SHP77 (cell line): ENCODE measurements around the gene CACNA2D2.

Source experiments
- DNase-seq, 2 experiments: peaks; one replicate each; lab custom pipeline; 2025; lab: John Stamatoyannopoulos, UW

CACNA2D2 gene

DNA sequence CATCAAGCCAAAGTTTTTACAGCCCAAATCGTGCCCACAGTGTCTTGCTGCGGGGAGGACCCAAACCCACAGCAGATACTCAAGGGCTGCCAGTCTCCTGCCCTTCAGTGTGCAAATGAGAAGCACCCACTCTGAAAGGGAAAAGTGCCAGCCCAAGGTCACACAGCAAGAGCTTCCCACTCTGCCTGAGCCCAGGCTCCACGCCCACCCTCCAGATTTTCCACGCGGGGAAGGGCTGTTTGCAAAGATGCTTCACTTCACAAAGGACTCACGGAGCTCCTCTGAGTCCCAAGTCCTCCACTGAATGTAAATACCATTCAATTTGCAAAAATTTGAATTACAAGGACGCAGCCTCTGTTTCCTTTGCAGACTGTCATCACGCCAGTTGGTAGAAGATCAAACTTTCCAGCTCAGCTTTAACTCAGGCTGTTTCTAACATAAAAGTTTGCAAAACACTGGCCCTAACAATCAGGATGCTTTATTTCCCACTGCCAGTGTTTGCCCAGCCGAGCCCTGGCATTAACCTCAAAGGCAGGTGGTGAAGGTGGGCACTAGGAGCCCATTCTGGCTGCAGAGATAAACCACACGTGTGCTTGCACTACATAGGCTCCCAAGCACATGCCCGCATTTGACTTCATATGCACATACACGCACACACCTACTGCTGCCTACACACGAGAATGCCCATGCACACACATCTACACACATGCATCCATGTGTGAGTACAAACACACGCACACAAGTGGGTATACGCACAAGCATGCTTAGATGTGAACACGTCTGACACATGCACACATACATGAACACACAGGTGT lies 7.6 kb downstream of the CACNA2D2 start:
- DNase-seq, result no peak

DNA sequence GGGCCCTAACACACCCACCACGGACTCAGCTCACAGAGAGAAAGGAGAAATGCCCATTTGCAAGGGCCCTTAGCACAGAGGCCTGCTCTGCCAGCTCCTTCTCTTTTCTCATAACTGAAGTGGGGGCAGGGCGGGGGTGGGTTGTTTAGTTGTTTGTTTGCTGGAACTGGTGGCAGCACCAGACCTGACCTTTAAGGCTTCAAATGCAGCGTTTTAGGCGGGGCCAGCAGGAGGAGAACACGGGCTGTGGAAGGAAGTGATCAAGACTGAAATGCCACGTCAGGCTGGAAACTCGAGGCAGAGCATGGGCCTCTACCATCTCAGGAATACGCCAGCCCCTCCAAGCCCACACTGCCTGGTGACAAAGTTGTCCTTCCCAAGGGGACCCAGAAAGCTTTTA lies 9.3 kb downstream of the CACNA2D2 start:
- DNase-seq, result no peak

DNA sequence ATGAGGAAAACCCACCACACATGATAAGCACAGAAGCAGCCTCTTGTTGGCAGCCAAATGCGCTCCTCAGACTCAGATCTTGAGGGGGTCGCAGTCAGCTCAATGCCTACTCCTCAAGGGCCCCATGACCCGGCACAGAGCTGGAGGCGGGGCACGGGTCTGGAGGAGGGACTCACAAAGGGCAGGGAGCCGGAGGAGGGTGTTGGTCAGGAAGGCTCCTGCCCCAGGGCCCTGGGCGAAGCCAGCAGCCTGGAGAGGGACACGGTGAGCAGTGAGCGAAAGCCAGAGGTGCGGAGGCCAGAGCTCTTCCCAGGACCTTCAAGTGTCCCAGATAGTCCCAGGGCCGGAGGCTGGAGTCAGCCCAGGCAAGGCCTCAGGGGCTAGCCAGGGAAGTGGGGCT lies 9.8 kb downstream of the CACNA2D2 start:
- no peak for DNase-seq

DNA sequence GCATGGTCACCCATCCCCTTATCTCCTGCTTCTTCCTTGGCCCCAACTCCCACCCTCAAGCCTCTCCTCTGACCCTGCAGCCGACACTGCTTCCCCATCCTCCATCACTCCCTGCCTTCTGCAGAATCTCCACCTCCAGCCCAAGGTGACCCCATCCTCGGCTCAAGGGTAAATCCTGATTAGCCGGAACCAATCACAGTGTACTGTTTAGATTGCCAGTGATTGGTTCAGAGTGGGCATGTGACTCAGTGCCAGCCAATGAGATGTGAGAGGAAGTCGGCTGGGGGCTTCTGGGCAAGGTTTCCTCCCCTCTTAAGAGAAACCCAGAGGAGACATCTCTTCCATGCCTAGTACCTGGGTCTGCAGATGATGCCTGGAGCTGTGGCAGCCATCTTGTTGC lies 10.3 kb downstream of the CACNA2D2 start:
- no peak for DNase-seq

DNA sequence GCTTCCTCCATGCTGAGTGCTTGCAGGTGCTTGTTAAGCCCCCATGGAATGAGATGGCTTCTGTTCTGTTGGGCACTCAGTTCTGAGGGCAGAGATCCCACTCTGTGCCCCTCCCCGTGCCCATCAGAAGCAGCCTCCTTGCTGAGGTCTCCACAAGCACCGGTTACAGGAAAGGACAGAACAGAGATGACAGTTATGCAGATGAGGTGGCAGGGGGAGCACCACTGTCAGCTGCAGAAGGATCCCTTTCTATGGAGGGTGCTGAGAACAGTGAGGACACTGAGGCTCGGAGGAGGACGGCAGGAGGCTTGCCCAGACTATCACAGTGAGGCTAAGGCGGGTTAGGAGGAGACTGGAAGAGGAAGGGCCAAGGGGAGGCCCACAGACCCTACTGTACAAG lies 12.4 kb downstream of the CACNA2D2 start:
- no peak for DNase-seq

DNA sequence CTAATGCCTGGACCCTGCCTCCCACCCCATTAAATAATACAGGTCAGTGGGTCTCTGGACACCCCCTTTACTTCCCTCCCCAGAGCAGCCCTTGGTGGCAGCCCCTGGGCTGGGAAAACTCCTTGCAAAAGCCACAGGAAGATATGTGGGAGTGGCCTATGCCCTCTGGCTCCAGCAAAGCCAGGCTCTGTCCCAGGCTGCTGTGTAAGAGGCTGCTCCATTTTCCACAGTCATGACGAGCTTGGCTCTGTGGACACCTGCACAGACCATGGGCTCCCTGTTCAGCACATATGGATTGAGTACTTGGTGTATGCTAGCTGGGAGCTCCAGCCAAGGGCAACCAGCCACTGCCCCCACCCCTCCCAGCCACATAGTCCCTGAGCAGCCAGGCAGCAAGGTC lies 13.0 kb downstream of the CACNA2D2 start:
- DNase-seq, result no peak

DNA sequence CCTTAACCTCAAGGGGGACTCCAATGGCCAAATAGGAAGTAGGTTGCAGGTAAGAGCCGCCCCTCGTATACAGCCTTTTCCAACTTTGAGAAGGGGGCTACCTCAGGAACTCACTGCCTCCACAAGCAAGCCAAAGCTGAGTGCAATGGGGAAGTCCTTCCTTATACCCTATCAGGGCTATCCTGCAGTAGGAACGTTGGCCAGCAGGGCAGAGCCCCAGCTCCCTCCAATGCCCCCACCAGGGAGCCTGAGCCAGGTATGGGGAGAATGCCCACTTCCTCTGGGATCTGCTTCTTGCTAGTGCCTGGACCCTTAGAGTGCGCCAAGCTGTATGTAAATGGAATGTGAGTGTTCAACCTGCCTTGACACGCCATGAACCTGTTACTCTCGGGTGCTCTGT lies 16.3 kb downstream of the CACNA2D2 start:
- no peak for DNase-seq

DNA sequence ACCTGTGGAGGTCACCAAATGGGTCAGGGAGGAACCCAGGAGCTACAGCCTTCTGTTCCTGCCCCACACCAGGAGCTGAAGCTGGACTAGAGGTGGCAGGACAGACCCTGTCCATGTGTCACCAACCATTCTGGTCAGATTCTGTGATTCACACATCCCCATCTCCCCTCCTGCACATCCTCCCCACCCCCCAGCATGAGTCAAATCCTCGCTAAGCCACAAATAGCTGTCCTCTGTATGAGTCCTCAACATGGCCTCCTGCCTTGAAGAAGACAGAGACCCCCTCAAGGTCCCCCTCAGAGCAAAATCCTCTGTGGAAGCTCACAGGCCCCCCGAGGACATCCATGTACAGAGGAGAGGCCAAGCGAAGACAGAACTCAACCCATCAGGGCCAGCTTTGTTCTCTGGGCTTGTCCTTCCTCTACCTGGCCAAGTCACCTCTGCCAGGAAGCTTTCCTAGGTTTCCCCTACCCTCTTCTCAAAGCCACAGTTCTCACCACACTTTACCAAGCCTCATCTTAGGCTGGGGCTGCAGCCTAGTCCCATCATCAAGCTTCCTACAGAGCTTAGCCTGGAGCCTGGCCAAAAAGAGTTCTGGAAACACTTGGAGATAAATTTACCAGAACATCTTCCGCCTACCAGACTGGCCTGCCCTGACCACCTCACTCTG lies 17.1 kb downstream of the CACNA2D2 start:
- no peak for DNase-seq

DNA sequence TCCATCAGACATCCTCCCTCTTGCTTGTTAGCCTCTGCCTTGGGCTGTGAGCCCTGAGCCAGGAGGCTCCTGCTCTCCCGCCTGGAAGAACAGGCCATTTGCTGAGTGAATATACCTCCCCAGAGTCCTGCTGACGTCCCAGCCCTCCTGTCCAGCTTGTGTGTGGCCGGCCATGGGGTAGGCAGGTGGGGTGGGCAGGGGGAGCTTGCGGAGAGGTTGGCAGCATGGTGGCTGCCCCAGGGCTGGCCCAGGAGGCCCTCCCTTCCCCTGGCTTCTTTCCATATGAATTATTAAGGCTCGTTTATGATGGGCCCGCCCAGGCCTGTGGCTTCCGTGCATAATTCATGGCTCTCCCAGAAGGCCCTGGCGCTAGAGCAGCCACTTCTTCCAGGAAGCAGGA lies 18.7 kb downstream of the CACNA2D2 start:
- no peak for DNase-seq

DNA sequence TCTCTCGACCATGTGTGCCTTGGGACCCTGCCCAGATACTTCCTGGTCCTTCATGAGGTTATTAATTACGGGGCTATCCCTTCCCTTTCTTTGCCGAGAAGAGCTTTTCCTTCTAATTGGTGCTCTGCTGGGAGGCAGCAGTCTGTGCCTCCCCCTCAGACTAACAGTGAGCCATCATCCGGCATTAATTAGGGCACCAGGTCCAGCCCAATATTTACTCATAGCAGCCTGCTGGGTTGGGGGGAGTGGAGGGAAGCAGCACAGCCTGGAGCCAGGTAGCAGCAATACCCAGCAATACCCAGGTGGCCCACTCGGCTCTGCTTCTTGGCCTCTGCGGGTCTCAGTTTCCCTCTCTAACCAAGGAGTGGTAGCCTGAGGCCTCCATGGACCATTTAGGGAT lies 20.1 kb downstream of the CACNA2D2 start:
- DNase-seq, result no peak

DNA sequence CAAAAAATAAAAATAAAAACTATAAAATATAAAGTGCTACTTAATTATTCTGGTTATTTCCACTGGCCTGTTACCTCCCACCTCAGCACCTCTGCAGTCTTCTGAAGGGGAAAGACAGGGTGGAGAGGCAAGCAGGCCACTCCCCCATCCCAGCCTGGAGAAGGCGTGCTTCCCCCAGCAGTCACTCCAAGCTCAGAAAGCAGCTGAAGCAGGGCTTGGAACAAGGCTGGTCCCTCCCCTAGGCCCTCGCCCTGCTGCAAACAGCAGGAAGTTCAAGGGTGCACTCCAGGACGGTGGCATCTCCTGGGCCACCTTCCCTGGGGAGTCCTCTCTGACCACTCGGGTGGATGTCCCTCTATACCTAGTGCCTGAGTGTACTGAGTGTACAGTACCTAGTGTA lies 21.4 kb downstream of the CACNA2D2 start:
- DNase-seq, result no peak

DNA sequence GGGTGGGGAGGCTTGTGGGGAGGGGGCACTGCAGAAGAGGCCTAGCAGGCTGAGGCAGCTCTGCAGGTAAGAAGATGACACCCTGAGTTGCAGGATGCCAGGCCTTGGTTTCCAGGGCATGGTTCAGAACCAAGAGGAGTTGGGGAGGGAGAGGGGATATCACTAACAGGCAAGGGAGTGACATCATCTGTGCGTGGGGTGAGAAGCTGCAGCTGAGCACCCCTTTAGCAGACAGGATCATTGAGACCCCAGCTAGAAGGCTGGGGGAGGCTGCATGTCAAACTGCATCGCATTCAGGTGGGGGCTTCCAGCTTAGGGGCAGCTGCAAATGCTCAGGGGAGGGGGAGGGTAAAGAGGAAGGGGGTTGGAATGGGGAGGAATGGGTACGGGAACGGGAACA lies 23.0 kb downstream of the CACNA2D2 start:
- DNase-seq, result no peak

DNA sequence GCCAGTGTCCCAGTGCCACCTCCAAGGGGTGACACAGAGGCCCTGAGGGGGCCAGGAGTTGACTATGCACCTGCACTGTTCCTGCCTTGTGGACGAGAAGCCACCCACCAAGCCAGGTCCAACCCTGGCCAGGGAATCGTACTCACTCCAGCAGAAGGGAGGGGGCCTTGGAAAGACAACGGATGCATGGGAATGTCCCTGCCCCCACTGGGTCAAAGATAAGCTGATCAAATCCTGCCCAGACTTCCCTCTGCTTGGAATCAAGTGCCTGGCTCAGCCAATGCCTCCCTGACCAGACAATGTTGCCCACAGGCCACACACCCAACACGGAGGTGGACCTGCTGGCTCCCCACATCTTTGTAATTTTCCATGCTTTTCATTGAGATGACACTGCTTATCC lies 23.9 kb downstream of the CACNA2D2 start:
- DNase-seq, result no peak

DNA sequence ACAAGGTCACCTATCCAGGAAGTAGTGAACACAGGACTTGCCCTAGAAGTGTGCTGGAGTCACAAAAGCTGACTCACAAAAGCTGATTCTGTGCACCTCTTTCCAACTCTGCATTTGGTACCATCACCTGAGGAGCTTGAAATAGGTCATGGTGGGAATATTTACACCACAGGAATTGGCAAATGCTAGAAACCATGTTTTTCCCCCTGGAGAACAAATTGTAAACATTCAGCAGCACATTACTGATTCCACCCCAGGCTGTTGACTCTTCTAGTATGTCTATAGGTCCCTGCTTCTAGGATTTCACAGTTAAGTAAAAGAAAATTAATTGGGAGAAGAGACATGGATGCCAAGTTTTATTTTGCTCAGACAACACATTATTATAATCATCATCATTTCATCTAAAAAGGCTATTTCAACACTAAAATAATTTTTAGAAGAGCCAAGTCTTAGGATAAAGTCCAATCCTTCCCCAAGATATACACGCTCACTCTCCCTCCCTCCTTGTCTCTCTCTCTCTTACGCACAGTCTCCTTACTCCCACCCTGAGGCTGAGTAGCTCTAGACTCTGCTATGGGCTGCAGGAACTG lies 24.7 kb downstream of the CACNA2D2 start:
- DNase-seq, result no peak

DNA sequence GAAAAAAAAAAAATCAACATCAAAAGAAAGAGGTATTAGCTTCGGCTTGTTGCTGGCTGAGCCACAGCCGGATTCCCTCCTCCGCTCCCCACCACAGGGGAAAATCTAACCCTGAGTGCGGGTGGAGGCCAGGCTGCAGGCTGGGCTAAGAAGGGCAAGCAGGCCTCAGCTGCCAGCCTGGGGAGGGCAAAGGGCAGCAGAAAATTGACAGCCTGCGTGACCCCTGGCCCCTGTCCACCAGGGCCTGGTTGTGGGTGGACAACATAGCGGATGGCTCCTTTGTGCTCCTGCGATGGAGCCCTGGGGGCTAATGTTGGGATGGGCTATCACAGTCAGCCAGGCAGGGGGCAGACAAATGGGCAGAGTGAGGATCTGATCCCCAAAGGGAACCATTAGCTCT lies 25.4 kb downstream of the CACNA2D2 start:
- DNase-seq, result no peak

DNA sequence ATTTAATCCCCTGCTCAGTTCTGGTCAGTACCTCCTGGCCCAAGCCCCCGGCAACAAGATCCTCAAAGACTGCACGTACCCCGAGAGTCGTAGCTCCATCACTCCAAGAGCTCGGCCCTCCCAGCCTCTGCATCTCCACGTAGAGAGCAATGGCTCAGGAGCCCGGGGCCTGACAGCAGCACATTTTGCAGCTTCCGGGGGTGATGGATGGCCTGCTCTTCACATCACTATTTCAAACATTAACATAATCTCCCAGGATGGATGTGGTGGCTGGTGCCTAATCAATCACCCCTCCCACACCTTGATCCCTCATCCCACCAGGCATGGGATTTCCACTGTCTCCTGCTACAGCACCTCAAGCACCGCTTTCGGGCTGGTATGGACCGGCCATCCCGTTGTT lies 28.1 kb downstream of the CACNA2D2 start:
- no peak for DNase-seq

DNA sequence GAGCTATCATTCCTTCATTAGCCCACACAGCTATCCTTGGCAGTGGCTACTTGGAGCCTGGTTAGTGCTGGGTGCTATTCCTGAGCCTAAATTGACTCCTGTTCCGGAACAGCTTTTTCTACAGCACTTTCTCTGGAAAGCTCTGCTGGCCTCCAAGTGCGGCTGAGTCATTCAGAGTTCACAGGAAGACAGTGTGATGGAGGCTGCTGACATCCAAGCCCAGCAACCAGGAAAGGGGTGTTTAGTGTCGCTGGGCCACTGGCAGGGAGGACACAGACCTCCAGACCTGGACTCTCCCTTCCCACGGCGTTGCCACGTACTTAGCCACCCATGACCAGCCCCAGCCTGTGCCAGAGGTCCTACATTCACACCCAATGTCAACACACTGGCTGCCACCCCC lies 28.7 kb downstream of the CACNA2D2 start:
- DNase-seq, result no peak

DNA sequence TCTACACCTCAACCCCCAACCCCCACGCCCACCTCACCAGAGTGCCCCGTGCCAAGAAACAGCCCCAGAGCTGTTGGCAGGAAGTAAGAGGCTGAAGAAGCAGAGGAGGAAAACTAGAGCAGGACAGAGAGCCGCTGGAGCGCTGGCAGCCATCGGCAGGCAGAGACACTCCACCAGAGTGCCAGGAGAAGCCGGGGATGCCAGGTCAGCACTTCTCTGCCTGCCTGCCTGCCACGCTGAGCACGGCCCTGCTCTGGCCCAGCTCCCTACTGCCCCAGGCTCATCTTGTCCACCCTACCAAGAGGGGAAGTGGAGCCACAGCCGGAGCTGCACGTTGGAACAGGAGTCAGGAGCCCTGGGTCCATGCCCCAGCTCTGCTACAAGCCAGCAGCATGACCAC lies 29.7 kb downstream of the CACNA2D2 start:
- DNase-seq, result no peak

DNA sequence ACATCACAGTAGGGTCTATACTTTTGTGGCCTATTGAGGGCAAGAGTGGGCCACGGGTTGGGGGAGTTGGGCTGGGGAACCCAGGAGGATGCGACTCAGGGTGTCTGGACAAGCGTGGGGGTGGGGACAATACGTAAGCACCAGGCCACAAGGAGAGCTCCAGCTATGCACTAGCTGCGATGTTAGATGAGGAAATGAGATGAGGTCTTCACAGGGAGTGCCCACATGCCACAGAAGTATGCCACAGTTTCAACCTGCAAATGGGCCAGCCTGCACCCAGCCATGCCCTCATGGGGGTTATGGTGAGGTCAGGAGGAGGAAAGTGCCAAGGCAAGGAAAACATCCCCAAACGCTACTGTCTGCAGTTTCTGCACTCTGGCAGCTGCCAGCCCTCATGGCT lies 30.5 kb downstream of the CACNA2D2 start:
- no peak for DNase-seq

DNA sequence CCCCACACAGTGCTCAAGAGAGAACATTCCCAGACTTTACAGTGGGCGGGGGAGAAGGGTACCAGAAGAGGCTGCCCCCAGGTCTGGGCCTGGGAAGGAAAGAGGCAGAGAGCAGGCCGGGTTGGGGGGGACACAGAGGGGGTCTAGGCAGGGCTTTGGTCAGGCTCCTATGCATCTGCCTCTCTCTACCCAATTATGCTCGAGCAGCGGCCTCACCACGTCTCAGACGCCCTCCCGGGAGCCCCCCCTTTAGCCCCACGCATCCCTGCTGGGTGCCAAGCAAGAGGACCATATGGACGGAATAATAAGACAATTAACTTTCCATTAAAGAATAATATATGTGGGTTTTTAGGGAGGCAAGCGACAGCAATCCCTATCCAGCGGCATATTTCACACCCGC lies 32.8 kb downstream of the CACNA2D2 start:
- no peak for DNase-seq

DNA sequence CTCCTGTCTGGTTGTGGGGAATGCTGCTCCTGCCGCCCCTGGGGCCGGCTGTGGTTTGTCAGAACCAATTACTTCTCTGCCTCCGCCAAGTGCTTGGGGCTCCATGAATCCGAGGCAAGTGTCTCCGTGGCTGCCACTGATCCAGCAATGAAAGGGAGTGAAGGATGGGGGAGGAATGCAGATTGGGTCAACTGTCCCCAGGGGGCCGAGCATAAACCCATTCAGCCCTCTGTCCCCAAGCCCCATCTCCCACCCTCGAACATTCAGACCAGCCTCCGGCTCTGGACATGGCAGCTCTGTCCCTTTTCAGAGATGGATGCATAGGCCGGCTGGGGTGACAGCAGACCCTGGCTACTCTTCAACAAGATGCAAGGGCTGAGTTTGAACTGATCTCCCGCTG lies 35.5 kb downstream of the CACNA2D2 start:
- DNase-seq, result no peak

DNA sequence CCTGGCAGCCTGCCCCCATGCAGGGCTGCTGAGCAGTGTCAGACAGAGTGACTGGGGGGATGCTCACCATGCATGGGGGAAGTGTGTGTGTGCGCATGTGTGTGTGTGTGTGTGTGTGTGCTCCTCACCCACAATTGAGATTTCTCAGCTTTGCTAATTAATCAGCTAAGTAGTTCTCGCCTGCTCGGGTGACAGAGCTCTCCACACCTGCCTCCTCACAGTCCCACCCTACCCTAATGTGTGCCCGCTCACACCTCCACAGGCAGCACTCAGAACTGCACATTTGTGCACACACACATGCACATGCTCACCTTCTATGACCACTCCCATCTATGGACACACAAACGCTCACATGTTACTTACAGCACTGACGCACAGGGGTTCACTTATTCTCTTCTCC lies 37.3 kb downstream of the CACNA2D2 start:
- no peak for DNase-seq

DNA sequence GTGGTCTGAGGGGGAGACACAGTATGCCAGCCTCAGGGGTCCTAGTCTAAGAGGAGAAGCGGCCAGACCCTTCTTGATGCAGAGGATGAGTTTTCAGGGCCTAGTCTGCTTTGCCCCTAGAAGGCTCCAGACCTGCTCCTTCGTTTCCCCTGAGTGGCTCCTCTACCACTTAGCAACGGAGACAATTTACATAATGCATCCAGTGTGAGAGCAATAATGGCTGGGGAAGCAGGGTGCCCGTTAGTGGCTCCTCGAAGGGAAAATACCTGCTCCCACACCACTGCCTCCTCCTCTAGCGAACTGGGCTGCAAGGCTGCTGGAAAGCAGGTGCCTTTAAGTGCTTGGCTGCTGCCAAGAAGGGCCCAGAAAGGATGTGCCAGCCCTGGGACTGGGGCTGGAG lies 38.9 kb downstream of the CACNA2D2 start:
- DNase-seq, result peak in 1 of 2 experiments; percentile 21

DNA sequence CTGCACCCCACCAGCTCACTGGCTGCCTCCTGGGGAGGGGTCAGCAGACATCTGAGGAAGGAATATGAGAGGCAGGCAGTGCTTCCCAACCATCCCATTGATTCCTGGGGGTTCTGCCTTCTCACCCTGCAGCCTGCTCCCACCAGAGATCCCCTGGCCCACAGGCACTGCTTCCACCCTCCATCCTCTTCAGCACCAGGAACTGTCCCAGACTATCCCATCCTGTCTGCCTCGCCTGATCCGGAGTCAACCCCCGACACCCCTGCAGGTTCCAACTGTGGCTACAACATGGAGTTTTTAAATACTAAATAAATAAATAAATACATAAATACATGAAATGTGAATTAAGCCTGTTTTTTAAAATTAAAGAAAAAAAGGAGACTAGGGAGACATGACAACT lies 43.6 kb downstream of the CACNA2D2 start:
- no peak for DNase-seq
